ENCODE results near the gene SMOC1. TPM values are rescaled to one million over a fixed set of nuclear protein-coding genes. Genes with fewer than 3 reads are reported as not detected.

The SMOC1 gene
- polyA plus RNA-seq, 1 donor from 2014 or later, result not detected

- Mint-ChIP-seq H3K9me3 (no peaks in the 10 kb centered on the region), H3K4me1 (no peaks in the 10 kb centered on the region), H3K36me3 (no peaks in the 10 kb centered on the region), H3K4me3 (no peak overlapping the region), H3K27me3 (peaks cover 25% of the 10 kb centered on the region), H3K27ac (no peak overlapping the region)
These were observed 54.5 kb downstream of the SMOC1 start for GRCh38 chr14:69933623-69934275.

DNA sequence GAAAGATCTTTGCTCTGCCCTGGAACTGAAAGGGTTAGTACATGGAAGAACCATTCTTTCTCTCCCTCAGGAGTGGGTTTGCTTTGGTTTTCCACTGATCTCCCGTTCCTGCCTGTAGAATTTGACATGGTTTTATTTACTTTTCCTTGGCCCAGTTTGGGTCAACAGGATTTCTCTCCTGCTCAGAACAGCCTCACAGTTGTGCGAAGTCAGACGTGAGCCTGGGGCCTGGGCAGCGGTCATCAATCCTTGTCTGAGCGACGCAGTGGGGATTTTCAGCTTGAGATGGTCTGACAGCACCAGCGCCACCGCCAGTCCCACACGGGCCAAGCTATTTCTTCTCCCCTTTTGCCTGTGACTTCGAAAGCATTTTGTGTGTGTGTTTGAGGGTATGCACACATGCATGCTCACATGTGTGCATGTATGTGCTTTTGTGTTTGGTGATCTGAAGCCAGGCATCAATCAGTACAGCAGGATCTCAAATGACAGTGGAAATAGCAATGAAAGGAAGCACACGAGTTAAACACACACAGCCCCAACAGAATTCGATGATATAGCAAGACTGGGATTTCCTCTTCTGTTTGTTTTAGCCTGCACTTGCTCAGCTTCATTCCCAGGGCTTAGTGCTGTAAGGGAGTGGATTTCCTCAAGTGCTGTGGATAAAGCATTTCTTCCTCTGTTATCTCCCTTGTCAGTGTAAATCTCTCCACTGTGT, 58.3 kb downstream of the SMOC1 start:
- no peaks in the 10 kb centered on the region for H3K36me3 Mint-ChIP-seq
- peaks cover 14% of the 10 kb centered on the region for H3K27me3 Mint-ChIP-seq
- no peaks in the 10 kb centered on the region for H3K4me1 Mint-ChIP-seq
- no peak overlapping the region for H3K27ac Mint-ChIP-seq
- no peak overlapping the region for H3K4me3 Mint-ChIP-seq
- no peaks in the 10 kb centered on the region for H3K9me3 Mint-ChIP-seq

DNA sequence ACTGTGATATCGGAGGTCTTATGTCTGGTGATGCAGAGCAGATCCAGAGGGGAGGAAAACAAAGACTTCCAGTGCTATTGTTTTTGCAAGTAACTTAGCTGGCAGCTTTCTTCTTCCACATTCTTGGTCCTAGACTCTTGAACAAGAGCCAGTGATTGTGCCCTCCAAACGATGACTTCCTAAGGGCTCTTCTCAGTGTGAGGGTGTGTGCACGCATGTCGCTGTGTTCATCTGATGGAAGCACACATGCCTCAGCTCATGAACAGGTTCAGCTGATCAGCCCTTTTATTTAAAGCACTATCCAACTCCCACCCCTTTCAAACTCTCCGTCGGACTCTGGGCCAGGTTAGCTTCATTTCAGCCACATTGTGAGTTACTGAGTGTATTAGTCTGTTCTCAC, 59.5 kb downstream of the SMOC1 start:
- H3K27me3 Mint-ChIP-seq, result peaks cover 19% of the 10 kb centered on the region
- no peaks in the 10 kb centered on the region for H3K4me1 Mint-ChIP-seq
- no peak overlapping the region for H3K27ac Mint-ChIP-seq
- no peak overlapping the region for H3K4me3 Mint-ChIP-seq
- H3K36me3 Mint-ChIP-seq, result no peaks in the 10 kb centered on the region
- peaks cover 0 to 3% (median 0%) of the 10 kb centered on the region in 3 donors for H3K9me3 Mint-ChIP-seq

DNA sequence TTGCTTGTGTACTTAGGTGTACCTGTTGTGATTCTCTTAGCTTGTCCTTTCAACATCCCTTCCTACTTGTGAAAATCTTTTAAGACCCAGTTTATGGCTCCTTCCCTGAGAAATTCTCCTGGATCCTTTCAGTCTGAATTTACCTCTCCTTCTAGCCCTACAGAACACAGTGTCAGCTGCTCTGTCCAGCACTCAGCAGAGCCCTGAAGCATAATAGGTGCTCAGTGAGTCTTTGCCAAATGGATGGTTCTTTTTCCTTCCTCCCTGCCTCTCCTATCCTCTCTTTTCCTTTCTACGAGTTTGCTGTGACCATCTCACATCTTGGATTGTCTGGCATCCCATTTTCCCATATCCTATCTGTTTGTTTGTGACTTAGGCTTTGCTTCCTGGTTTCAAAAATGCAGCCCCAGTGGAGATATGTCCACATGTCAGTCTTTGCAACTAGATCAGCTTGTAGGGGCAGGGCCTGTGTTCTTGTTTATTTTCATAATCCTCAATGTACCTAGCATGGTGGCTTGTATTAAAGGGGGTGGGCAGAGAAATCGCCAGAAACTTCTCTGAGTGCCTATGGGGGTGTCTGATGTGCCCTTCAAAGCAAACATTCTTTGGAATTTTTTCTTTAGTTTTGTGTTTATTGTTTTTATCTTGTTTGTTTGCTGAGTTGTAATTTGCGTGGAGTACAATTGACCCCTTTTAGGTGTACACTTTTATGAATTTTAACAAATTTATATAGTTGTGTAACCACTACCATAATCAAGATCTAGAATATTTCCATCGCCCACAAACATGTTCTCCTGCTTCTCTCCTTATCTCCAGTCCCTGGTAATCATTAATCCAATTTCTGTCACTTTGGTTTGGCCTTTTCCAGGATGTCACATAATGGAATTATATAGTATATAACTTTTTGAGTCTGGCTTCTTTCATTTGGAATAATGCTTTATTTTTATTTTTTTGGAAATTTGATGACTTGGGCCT, 62.8 kb downstream of the SMOC1 start:
- peaks cover 9 to 16% (median 9%) of the 10 kb centered on the region in 3 donors for H3K9me3 Mint-ChIP-seq
- no peaks in the 10 kb centered on the region for H3K36me3 Mint-ChIP-seq
- H3K27me3 Mint-ChIP-seq, result peaks cover 12% of the 10 kb centered on the region
- H3K27ac Mint-ChIP-seq, result no peak overlapping the region
- no peak overlapping the region for H3K4me3 Mint-ChIP-seq
- no peaks in the 10 kb centered on the region for H3K4me1 Mint-ChIP-seq

DNA sequence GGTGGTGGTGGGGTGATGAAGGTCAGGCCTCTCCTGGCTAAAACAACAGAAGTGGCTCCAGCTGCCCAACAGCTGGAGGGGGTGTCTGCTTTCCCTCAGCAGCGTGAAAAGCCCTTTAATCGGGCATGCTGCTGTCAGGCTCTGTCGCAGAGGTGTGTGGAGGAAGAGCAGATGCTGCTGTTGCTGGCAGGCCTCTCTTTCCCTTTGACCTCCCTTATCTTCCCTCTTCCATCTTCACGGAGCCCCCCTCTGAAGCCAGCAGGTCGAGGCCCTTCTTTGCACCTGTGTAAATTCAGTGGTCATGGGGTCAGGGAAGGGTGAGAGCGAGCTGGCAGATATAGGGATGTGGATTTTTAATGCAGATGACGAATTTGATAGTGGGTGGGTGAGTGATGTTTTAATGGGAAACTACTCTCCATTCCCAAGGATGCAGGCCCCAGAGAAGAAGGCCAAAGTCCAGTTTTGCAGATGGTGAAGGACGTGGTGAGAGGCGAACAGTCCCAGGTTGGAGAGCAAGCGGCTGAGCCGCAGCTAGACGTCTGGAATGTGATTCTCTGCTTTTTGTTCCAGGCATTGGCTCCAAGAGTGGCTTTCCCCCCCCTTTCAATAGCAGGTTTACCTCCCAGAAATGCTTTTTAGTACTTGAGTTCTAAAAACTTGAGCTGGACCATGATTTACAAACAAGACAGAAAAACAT, 64.0 kb downstream of the SMOC1 start:
- Mint-ChIP-seq H3K36me3 (no peaks in the 10 kb centered on the region), H3K27ac (no peak overlapping the region), H3K27me3 (peaks cover 11% of the 10 kb centered on the region), H3K4me3 (no peak overlapping the region), H3K4me1 (no peaks in the 10 kb centered on the region), H3K9me3 (peaks cover 10 to 24% (median 11%) of the 10 kb centered on the region in 3 donors)

- no peak overlapping the region for H3K27ac Mint-ChIP-seq
- peaks cover 11% of the 10 kb centered on the region for H3K27me3 Mint-ChIP-seq
- H3K9me3 Mint-ChIP-seq, result peaks cover 11 to 24% (median 13%) of the 10 kb centered on the region in 3 donors
- no peaks in the 10 kb centered on the region for H3K36me3 Mint-ChIP-seq
- no peak overlapping the region for H3K4me3 Mint-ChIP-seq
- no peaks in the 10 kb centered on the region for H3K4me1 Mint-ChIP-seq
These were observed 66.1 kb downstream of the SMOC1 start for GRCh38 chr14:69945347-69945746.

- no peaks in the 10 kb centered on the region for H3K36me3 Mint-ChIP-seq
- peaks cover 10% of the 10 kb centered on the region for H3K27me3 Mint-ChIP-seq
- H3K4me3 Mint-ChIP-seq, result no peak overlapping the region
- H3K4me1 Mint-ChIP-seq, result no peaks in the 10 kb centered on the region
- no peak overlapping the region for H3K27ac Mint-ChIP-seq
- peaks cover 13 to 24% (median 14%) of the 10 kb centered on the region in 3 donors for H3K9me3 Mint-ChIP-seq
These were observed 66.7 kb downstream of the SMOC1 start for GRCh38 chr14:69945912-69946311.

DNA sequence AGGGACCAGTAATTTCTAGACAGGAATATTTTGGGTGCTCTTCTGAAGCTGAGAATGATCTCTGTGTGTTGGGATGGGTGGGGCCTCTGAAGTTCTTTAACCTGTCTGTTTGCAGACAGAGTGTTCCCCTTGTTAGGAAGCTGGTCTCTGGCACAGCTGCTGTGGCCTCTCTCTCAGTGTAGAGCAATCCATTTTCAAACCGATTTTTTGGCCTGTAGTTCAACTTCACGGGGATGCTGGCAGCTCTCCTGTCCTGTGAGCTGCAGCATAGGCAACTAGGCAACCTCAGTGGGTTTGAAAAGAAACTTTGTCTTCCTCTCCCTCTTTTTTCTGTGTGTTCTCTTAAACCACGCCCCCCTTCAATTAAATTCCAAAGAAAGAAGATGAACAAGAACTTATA, 69.1 kb downstream of the SMOC1 start:
- H3K27me3 Mint-ChIP-seq, result peaks cover 8% of the 10 kb centered on the region
- H3K27ac Mint-ChIP-seq, result no peak overlapping the region

GRCh38 chr14:69951263-69951662, 72.0 kb downstream of the SMOC1 start:
- Mint-ChIP-seq H3K27me3 (peaks cover 5% of the 10 kb centered on the region), H3K9me3 (peaks cover 6 to 13% (median 7%) of the 10 kb centered on the region in 3 donors), H3K4me3 (no peak overlapping the region), H3K36me3 (no peaks in the 10 kb centered on the region), H3K27ac (no peak overlapping the region), H3K4me1 (no peaks in the 10 kb centered on the region)

More for the DNA sequence above, 69.1 kb downstream of the SMOC1 start:
- no peaks in the 10 kb centered on the region for H3K4me1 Mint-ChIP-seq
- H3K4me3 Mint-ChIP-seq, result no peak overlapping the region
- peaks cover 13 to 24% (median 15%) of the 10 kb centered on the region in 3 donors for H3K9me3 Mint-ChIP-seq
- H3K36me3 Mint-ChIP-seq, result no peaks in the 10 kb centered on the region

GRCh38 chr14:69951935-69952334, 72.7 kb downstream of the SMOC1 start:
- Mint-ChIP-seq H3K4me1 (no peaks in the 10 kb centered on the region), H3K36me3 (no peaks in the 10 kb centered on the region), H3K4me3 (no peak overlapping the region), H3K27ac (peak overlapping the region in 1 of 3 donors; percentile 32), H3K9me3 (peaks cover 4 to 9% (median 6%) of the 10 kb centered on the region in 3 donors), H3K27me3 (peaks cover 5% of the 10 kb centered on the region)

- H3K27ac Mint-ChIP-seq, result no peak overlapping the region
- peaks cover 0 to 4% (median 3%) of the 10 kb centered on the region in 3 donors for H3K9me3 Mint-ChIP-seq
- no peak overlapping the region for H3K4me3 Mint-ChIP-seq
- peaks cover 7% of the 10 kb centered on the region for H3K27me3 Mint-ChIP-seq
- no peaks in the 10 kb centered on the region for H3K36me3 Mint-ChIP-seq
- H3K4me1 Mint-ChIP-seq, result no peaks in the 10 kb centered on the region
These were observed 74.2 kb downstream of the SMOC1 start for GRCh38 chr14:69953266-69953915.

DNA sequence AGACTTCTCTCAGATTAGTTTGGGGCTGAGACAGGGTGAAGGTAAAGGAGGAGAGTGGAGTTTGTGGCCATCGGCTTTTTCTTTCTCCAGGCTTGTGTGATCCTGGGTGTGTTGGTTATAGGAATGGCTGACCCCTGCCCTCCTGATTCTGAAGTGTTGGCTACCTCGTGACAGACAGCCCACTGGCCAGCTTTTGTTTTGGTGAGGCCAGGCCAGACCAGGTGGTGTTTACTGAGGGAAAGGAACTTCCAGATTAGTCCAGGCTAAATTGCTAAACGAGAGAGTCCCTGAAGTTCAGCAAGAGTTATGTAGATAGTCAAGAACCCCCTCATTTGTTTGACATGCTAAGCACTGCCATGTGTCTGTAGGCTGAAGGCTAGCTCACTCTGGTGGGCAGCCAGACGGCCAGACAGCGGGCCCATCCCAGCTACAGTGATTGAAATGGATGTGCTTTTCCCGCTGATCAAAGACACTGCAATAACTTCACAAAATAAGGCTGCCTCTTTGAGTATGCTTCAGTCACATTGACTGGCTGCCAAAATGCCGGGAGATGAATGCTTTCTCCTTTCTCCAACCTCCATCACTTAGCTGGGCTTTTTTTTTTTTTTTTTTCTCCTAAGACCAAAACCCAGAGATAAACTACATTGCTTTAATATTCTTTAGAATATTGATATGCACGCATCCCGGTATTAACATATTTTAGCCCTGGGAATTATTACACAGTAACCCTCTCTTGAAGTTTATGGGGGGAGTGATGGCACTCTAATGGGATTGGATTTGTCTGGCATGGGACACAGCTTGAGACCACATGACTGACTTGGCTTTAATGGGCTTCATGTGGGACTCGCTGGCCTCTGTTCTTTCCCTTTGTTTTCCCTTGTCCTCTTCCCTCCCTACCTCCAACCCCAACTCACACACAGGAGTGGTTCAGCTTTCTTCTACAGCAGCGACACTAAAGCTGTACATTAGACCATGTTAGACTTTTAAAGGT, 76.9 kb downstream of the SMOC1 start:
- H3K27me3 Mint-ChIP-seq, result peaks cover 6% of the 10 kb centered on the region
- no peaks in the 10 kb centered on the region for H3K9me3 Mint-ChIP-seq
- no peaks in the 10 kb centered on the region for H3K4me1 Mint-ChIP-seq
- H3K4me3 Mint-ChIP-seq, result no peak overlapping the region
- H3K36me3 Mint-ChIP-seq, result no peaks in the 10 kb centered on the region
- H3K27ac Mint-ChIP-seq, result peak overlapping the region in 1 of 3 donors; percentile 24

GRCh38 chr14:69956970-69957369, 77.8 kb downstream of the SMOC1 start:
- no peaks in the 10 kb centered on the region for H3K36me3 Mint-ChIP-seq
- peaks cover 10% of the 10 kb centered on the region for H3K27me3 Mint-ChIP-seq
- H3K27ac Mint-ChIP-seq, result no peak overlapping the region
- H3K4me3 Mint-ChIP-seq, result no peak overlapping the region
- no peaks in the 10 kb centered on the region for H3K4me1 Mint-ChIP-seq
- H3K9me3 Mint-ChIP-seq, result peaks cover 0 to 1% (median 0%) of the 10 kb centered on the region in 3 donors
